H1 (cell line): ENCODE measurements around the gene PGM2L1. TPM values are rescaled to one million over a fixed set of nuclear protein-coding genes. Genes with fewer than 3 reads are reported as not detected.

Source experiments
- HDAC2 ChIP-seq, 2 experiments: fragments of 300-600 bp in 1 of 2; sonication (generic) in 1 of 2; IDR thresholded peaks; 2 replicates each; pipeline ENCODE4 v1.6.1; 2011 to 2012; ENCODE audit warnings: low read depth in 2 of 2, low read length in 2 of 2, mild to moderate bottlenecking in 2 of 2, moderate library complexity in 2 of 2, borderline replicate concordance in 1 of 2, inconsistent platforms in 1 of 2
- POLR2A ChIP-seq, 2 experiments: IDR thresholded peaks; 1 replicate in 1 of 2; 2 replicates in 1 of 2; pipeline ENCODE4 v1.6.1; 2011; ENCODE audit warnings: low read depth in 2 of 2, low read length in 2 of 2, mild to moderate bottlenecking in 2 of 2; ENCODE audit errors: control extremely low read depth in 1 of 2
- polyA plus RNA-seq, 7 experiments: library from polyadenylated mRNA; depleted of rRNA in 3 of 7; stranded (reverse) in 5 of 7; unstranded in 2 of 7; fragments of >200 nt in 5 of 7; fragments of 200-250 nt in 2 of 7; gene quantifications; 1 replicate in 5 of 7; 2 replicates in 1 of 7; 4 replicates in 1 of 7; pipeline versions ENCODE4 v1.2.1 to v1.2.3, GENCODE V29; 2011 to 2013; ENCODE audit warnings: missing spikeins in 2 of 7, mixed read lengths in 2 of 7
- total RNA-seq: library from RNA; stranded (reverse); fragmentation: NEBNext Ultra II Directional; extraction: Animal tissue kit (Norgen Biotek cat#: 25700); gene quantifications from 2 replicates; pipeline ENCODE4 v1.2.1, GENCODE V29; 2021

The PGM2L1 gene
- total and polyA plus RNA-seq, 2 of the 8 experiments (the other 6 are each of a cell fraction or from before 2014, with no cell fraction given): 5.0 to 42.7 TPM

DNA sequence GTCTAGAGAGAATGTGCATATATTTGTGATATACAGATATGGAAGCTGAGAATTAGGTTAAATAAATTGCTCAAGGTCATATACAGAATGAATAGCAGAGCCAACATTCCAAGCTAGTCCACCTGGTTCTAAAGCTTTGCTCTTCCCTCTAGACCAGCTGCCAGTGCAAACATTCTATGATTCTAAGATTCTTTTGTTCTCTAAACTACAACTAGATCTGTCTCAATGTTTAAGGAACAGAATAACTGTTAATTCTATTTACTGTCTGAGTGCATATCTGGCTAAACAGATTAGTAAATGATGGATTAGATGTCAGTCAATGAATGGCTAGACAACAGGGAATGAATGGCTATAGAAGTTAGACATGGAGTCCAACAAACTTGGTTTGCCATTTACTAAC, 49.5 kb upstream of the PGM2L1 start (continued):
- TF ChIP-seq HDAC2 (IDR thresholded peaks at IDR 0.05; ENCODE audit: borderline replicate concordance in 1 of 2, low read depth in 2 of 2, low read length in 2 of 2): no peak
- TF ChIP-seq POLR2A (IDR thresholded peaks at IDR 0.05; ENCODE audit: control extremely low read depth in 1 of 2, low read depth in 2 of 2, low read length in 2 of 2): no peak
- TF ChIP-seq, all 59 proteins: peak for 0
